Peyer's patch (tissue), 4 donors: ENCODE results near the gene SEMA5A.

ENCODE experiments used
- CTCF ChIP-seq, 6 experiments: fragments of 450-650 bp in 4 of 6; fragments of 200-600 bp in 2 of 6; sonication (generic) in 1 of 6; IDR thresholded peaks; one replicate each; pipeline ENCODE4 v1.5.1; 2017 to 2019; ENCODE audit warnings: antibody characterized with exemption in 6 of 6, mild to moderate bottlenecking in 3 of 6, moderate library complexity in 1 of 6
- POLR2A ChIP-seq, 2 donors: fragments of 450-650 bp; IDR thresholded peaks; one replicate each; pipeline ENCODE4 v1.5.1; 2017; ENCODE audit warnings: antibody characterized with exemption in 2 of 2, mild to moderate bottlenecking in 2 of 2, moderate library complexity in 2 of 2

- TF ChIP-seq POLR2A (IDR thresholded peaks at IDR 0.05): no peak
- no peak for TF ChIP-seq CTCF (IDR thresholded peaks at IDR 0.05)
Measured at GRCh38 chr5:9466697-9467096, 79.2 kb downstream of the SEMA5A start.
